ENCODE data around the gene LRBA.

DNA sequence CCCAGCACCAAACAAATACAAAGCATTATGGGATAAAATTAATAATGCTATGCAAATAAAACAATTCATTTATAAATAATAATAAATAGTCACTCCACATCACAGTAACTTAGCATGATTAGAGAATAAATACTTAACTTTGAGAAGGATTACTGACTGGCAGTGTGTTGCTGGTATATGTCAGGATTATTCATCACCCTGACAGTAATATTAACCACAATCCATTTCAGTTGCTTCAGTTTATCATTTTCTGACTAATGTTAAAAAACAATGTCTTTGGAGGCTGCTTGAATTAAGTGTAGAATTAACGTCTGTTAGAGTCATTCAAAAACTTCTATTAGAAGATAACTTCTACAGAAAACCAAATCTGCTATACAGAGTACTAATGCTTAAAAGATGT, 557.3 kb downstream of the LRBA start:
- TF ChIP-seq, protein P1, sequence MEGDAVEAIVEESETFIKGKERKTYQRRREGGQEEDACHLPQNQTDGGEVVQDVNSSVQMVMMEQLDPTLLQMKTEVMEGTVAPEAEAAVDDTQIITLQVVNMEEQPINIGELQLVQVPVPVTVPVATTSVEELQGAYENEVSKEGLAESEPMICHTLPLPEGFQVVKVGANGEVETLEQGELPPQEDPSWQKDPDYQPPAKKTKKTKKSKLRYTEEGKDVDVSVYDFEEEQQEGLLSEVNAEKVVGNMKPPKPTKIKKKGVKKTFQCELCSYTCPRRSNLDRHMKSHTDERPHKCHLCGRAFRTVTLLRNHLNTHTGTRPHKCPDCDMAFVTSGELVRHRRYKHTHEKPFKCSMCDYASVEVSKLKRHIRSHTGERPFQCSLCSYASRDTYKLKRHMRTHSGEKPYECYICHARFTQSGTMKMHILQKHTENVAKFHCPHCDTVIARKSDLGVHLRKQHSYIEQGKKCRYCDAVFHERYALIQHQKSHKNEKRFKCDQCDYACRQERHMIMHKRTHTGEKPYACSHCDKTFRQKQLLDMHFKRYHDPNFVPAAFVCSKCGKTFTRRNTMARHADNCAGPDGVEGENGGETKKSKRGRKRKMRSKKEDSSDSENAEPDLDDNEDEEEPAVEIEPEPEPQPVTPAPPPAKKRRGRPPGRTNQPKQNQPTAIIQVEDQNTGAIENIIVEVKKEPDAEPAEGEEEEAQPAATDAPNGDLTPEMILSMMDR (IDR thresholded peaks at IDR 0.05), result no peak
- TF ChIP-seq POLR2A (IDR thresholded peaks at IDR 0.05; ENCODE audit: low read depth) (no peak), EP300 (IDR thresholded peaks at IDR 0.05) (no peak), POLR2AphosphoS5 (IDR thresholded peaks at IDR 0.05) (no peak)
